NK-92 (cell line): ENCODE measurements around the gene TMEM52.

Source experiments
- DNase-seq: peaks from one replicate; lab custom pipeline; 2025; ENCODE audit not compliant: unreplicated experiment; lab: John Stamatoyannopoulos, UW

TMEM52 gene

DNA sequence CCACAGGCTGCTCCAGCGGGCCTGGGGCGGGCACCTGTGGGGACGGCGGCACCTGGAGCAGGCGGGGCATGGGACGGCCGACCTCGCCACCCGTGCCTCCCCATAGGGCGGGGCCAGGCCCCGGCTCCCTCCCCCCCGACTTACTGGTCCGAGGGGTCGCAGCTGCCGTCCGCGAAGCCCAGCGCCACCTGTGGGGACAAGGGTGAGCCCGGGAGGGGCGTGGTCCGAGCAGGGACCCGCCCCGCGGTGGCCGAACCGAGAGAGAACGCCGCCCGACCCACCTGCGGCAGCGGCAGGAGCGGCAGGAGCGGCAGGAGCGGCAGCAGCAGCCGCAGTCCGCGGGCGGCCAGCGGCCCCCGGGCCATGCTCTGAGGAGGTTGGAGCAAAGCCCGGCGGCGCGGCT, at the start of gene TMEM52:
Gene TMEM52 (minus strand): TSS at position 379 of the 403 bp plus-strand sequence. CDS start 14 bp downstream, at position 365.
- DNase-seq = no peak

DNA sequence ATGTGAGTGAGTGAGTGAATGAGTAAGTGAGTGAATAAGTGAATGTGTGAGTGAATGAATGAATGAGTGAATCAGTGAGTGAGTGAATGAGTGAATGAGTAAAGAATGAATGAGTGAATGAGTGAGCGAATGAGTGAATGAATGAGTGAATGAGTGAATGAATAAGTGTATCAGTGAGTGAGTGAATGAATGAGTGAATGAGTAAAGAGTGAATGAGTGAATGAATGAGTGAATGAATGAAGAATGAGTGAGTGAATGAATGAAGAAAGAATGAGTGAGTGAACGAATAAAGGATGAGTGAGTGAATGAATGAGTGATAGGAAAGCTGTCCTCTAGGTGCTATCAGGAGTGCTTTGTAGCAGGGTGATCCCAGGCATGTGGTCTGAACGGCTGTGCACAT, 48.8 kb upstream of the TMEM52 start:
- DNase-seq = no peak

DNA sequence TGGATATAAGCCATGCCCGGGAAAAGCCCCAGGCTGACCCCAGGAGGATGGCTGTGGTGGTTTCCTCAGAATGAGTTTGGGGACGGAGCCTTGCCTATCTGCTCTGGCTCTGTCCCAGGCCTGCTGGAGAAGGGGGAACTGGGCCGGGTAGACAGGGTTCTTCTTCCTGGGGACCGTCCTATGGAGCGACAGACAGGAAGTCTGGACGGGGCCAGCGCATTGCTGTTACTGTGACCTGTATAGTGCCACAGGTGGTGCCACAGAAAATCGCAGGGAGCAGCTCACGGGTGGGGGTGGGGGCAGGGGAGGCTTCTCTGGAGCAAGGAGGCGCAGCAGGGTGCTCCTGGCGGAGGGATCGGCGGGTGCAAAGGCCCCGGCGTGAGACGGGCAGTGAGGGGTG, 48.1 kb upstream of the TMEM52 start:
- DNase-seq = no peak

DNA sequence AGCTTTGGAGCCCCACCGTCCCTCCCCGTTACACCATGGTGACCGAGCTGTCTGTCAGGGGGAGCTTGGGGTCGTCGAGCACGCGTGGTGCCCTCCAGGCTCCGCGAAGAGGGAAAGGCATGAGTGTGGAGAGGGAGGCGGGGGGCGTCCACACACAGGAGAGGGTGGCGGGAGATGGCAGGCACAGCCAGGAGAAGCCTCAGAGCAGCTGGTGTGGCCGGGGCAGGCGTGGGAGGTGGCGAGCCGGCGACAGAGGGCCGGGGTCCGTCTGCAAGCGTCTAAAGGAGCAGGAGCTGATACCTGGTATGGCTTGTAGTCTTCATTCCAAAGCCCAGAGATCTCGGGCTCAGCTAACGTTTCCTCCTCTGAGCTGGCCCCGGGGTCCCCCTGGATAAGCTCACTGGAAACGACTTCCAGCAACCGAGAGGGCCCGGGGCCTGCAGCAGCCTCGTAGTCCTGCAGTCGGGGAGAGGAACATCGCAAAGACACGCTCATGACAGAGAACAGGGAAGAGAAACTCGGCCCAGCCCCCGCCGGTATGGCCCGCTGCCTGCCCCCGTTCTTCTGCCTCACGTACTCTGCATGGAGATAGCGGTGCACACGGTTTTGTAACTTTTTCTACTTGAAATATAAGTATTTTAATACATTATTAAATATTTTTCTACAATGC, 47.1 kb upstream of the TMEM52 start:
- no peak for DNase-seq

DNA sequence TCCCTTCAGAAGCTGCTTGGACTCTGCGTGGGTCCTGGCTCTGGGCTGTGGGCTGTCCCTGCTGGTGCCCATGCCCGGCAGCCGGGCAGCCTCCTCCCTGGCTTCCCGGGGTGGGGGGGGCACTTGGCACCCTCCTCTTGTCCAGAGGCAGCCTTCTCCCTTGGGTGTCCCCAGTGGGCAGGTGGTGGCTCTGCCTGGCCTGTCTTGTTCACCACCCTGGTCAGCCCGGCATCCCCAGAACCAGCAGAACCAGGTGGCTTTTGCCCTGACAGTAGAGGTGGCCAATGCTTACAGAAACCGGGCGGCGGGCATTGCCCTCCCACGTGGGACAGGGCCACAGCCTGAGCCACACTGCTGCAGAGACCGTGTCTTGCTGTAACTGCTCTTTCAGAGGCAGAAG, 46.5 kb upstream of the TMEM52 start:
- DNase-seq = no peak

DNA sequence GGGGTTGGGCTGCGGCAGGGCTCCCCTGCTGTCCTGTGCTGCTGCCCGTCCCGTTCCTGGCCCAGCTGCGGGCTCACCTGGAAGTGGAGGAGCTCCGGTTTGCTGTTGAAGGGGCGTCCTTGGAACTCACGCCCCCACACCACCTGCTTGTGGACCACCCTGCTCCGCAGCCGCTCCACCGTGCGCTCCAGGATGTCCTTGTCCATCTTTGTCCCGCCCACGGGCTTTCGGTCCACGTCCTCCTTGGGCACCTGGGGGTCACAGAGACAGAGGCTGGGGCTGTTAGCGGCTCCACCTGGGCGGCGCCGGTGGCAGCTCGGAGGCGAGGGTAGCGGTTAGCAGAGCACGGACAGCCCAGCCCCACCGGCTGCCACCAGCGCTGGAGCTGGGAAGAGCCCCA, 45.7 kb upstream of the TMEM52 start:
- DNase-seq = no peak

DNA sequence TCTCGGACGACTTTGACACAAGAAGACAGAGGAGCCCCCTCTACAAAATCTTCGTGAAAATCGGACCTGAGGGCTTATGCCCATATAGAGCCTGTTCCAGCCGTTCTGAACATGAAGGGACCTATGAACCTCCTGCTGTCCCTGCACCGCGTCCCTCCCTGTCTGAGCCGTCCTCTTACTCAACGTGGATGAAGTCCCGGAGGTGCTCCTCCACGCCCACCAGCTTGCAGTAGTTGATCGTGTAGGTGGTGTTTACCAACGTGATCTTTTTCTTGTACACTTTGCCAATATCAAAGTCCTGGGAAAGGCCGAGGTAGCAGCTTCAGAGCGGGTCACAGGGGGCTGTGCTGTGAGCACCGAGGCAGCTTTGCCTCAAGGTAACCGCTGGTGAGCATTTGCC, 44.5 kb upstream of the TMEM52 start:
- no peak for DNase-seq

DNA sequence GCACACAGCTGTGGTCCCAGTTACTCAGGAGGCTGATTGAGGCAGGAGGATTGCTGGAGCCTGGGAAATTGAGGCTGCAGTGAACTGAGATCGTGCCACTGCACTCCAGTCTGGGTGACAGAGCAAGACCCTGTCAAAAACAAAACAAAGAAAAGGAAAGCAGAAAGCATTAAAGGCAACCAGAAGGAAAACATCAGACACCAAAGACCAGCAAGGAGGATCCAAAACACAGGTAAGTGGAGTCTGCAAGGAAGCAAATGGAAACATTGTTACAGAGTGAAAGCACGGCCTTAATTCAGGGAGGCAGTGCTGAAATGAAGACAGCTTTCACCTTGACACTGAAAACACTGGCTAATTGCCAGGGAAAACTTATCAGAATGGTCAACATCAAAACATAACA, 43.7 kb upstream of the TMEM52 start:
- DNase-seq = no peak

DNA sequence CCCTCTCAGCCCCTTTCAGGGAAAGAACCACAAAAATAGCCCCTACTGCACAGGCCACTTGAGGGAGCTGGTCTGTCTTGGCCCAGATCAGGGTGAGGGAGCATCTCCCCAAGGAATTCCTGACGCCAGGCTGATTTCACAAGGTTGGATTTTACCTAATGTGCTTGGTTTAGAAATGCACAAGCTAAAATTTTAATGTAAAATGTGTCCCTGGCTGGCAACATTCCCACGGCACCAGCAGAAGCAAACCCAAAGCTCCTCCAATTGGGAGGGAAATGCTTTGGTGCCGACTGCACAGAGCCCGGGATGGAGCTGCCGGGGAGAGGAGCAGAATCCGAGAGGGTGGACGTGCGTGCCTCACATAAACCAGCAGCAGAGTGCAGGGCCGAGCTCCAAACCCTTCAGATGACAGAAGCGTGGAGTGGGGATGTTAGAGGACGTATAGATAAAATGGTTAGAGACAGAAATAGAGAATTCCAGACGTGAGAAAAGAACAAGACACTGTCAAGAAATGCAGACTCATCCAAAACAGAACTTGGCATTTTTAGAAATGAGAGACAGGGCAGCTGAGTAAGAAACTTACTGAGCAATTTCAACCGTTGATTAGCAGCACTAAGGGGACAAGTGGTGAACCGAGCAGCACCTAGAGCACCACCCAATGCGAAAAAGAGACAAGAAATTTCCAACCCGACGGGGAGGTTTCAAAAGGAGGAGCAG, 41.6 kb upstream of the TMEM52 start:
- DNase-seq = no peak

DNA sequence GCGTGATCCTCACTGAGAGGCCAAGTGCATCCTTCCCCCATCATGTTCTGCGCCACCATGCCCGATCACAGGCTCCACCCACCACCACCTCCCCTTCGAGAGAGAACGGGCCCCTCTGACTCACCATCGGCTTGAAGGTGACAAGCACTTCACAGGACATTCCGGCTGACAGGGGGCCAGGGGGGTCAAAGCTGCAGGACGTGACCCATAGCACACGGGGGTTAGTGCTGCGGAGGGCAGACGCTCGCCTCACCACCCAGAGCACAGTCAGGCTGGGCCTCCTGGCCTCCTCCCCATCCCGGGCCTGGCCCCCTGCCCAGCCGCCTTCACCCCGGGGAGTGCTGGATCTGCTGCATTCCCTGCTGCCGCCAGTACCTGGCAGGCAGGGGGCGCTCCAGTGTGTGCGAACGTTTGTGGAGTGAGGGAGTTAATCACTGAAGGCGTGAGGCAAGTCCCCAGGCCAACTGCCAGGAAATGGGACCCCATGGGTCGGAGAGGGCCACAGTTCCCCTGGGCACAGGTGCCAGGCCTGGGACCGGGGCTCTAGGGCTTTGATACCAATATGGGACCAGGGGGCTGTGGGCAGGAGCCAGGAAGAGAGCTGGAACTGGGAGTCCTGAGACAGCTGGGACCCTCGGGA, 40.9 kb upstream of the TMEM52 start:
- no peak for DNase-seq

DNA sequence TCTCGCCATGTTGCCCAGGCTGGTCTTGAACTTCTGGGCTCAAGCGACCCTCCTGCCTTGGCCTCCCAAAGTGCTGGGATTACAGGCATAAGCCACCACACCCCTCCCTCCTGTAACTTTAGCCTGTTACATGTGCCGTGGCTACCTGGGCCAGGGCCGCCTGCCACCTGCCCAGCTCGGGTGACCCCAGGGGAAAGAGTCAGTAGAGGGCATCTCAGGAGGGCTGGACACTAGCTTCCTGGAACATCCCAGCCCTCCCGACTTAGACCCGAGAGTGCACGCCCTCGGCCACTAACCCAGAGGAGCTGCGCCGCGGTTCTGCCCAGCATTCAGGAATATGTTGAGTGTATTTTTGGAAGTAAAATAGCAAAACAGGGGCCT, 40.4 kb upstream of the TMEM52 start:
- no peak for DNase-seq

DNA sequence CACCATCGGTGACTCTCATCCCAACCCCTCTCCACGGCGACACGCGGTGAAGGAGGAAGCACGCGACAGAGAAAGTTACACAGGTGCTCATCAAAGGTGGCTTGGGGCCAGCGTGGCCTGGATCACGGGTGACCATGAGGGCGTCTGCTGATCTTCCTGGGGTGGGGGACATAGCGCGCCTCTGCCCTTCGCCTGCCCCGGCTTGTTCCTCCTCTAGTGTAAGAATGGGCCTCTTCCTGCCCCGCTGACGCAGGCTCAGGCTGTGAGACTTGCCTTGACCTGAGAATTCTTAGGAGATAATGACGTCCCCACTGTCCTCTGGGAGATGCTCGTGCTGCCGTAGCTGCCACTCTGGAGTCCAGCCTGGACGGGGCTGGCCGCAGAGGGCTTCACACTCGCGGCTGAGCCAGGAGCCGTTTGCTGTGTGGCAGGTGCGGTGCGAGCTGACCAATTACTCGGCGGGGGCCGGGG, 39.0 kb upstream of the TMEM52 start:
- DNase-seq = no peak

DNA sequence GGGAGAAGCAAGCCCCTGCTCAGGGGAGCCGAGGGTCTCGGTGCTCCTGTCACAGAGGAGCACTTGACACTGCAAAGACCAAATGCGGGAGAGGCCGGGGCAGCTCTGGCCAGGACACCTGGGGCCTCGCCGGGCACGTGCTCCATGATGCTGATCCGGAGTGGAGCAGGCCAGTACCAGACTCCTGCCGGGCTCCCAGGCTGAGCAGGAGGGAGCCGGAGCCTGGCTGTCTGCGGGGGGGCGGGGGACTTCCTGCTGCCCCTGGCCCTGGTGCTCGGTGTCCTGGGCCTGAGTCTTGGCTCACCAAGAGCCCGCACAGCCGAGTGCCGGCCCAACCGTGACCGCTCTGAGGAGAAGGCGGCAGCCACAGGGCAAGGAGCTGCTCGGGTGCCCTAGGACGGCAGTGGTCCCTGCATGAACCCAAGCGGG, 38.5 kb upstream of the TMEM52 start:
- no peak for DNase-seq

DNA sequence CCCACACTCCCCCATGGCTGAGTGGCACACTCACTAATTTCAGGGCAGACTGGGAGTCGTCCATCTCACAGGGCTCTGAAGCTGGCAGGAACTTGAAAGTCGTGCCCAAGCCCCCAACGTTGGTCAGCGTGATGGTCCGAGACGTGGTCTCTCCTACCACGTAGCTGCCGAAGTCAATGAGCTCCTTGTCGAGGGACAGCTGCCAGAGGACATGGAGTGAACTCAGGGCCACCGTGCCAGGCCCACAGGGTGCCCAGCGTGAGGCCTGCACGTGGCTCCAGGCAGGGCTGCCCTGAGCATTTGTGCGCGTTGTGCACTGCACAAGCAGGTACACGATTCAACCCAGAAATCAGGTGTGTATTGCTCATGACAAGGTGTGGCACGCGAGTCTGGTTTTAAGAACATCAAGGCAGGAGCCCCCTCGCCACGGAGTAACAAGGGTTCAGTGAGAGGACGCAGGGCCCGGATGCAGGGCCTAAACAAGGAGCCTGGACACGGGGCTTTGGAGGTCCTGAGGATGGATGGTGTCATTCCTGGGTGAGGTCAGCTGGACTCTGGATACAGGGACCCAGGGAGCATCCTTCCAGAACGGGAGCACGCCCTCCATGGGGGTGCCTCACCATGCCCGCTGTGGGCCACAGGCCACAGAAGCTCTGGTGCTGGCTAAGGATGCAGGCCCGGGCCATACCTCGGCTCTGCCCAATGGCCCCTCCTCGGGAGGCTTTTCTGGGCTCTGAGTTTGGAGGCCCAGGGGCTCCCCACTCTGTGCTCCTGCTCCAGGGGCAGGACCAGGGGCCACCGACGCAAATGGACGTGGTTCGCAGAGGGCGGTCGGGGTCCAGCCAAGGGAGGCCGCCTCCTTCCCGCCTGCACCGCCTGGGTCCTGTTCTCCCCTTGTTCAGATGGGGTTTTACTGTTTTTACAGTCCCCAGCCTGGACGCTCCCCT, 37.8 kb upstream of the TMEM52 start:
- DNase-seq = no peak

DNA sequence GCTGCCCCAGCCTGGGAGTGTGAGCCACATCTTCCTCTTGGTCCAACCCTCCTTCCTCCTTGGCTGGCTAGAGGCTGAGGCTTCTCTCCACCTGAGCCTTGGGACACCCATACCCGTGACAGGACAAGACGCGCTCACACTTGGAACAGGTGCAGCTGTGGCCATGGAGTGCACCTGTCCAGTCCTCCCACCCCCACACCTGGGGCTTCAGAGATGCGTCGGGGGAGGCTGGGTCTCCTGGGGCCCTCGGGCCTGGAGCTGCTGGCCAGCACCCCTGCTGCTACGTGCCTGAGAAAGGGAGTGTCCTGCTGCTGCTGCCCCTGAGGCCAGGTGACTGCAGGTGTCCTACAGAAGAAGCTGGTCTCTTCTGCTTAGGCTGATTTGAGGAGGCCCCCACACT, 37.0 kb upstream of the TMEM52 start:
- DNase-seq = no peak

DNA sequence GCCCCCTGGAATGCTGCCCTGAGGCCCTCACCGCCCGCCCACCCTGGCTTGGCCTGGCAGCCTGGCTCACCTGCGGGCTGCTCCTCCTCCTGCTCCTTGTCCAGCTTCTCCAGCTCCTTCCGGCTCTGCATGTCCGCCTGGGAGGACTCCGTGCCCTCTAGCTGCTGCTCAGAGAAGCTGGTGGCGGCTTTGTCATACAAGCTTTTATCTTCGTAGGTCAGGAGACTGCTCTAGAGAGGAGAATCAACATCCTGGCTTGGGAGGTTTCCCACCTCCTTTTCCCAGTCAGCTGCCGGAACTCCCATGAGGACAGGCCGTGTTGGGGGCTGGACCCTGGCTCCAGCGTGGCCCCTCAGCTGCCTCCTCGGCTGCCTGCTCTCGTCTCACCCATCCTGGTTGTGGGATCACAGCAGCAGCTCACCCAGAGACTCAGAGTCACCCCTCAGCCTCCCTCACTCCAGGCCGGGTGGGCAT, 36.6 kb upstream of the TMEM52 start:
- DNase-seq = no peak

DNA sequence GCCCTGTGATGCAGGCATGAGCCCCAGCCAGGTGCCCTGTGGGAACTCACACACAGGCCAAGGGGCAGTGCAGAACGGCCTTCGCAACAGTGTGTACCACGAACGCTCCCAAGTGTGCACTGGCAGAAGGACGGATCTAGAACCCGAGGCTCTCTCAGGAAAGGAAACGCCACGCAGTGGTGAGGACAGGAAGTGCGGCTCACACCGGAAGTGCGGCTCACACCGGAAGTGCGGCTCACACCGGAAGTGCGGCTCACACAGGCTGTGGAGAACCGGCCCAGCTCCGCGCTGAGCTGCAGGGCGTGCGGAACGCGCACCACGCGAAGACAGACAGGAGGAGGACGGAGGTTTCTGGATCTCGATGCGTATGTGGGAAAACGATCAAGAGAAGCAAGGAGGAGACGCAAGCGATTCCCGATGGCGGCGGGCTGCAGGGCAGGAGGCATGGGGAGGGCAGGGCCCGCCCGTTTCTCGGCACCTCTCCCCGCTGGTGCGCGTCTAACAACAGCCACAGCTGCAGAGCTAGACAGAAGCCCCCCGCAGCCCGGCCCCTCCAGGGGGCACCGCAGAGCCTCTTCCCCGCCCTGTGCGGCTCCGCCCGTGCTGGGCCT, 35.9 kb upstream of the TMEM52 start:
- no peak for DNase-seq

DNA sequence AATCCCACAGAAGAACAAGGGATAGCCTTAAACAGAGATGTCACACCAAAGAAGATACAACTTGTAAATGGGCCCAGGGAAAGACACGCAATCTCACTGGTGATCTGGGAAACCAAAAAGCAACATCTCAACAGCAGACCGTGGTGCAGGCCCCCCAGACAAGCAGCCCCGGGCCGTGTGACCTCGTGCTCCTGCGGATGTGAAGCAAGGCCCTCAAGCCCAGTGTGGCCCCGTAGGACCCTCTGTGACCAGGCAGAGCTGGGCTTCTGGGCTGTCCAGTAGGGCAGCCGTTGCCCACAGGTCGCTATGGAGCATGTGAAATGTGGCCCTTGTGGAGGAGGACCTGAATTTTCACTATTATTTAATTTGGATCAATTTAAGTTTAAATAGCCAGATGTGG, 34.9 kb upstream of the TMEM52 start:
- DNase-seq = no peak

DNA sequence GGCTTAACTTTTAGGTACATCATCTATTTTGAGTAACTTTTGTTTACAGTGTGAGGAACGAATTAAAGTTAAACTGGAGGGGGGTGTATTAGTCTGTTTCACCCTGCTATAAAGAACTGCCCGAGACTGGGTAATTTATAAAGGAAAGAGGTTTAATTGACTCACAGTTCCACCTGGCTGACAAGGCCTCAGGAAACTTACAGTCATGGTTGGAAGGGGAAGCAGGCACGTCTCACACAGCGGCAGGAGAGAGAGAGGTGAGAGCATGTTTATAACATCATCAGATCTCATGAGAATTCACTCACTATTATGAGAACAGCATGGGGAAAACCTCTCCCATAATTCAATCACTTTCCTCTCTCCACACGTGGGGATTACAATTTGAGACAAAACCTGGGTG, 31.9 kb upstream of the TMEM52 start:
- no peak for DNase-seq

DNA sequence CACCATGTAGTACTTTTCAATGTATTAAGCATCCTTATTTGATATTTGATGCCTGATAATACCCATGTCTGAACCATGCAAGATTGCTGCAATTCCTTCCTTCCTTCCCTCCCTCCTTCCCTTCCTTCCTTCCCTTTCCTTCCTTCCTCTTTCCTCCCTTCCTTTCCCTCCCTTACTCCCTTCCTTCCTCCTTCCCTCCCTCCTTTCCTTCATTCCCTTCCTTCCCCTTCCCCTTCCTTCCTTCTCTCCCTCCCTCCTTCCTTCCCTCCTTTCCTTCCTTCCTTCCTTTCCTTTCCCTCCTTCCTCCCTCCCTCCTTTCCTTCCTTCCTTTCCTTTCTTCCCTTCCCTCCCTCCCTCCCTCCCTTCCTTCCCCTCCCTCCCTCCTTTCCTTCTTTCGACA, 29.7 kb upstream of the TMEM52 start:
- DNase-seq = no peak

DNA sequence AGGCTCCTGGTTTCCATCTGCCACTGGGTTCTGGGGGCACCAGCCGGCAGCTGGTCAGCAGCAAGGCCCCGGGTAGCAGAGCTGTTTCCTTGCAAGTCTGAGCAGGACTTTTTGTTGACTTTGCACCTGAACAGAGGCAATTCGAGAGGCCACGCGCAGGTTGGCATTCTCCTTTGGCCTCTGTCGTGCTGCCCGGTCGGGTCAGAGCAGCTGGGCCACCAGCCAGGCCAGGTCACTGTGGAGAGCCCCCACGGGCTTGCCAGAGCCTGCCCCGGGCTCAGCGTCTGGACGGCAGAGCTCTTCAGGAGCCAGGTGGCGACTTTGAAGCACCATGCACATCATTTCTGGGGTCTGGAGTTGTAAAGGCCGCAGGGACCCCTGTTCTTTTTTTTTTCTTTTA, 28.4 kb upstream of the TMEM52 start:
- DNase-seq = no peak
